B cell (primary cell): Measurements from ENCODE around the gene DOK7.

Experiments used
- CTCF ChIP-seq: fragments of 200-600 bp; IDR thresholded peaks from one replicate; pipeline ENCODE4 v1.8.0; 2022; ENCODE audit warnings: antibody characterized with exemption, mild to moderate bottlenecking
- EZH2 ChIP-seq: IDR thresholded peaks from 2 replicates; pipeline ENCODE4 v1.6.1; 2012; ENCODE audit warnings: borderline replicate concordance, low read depth, mild to moderate bottlenecking, moderate library complexity, low read length; ENCODE audit not compliant: insufficient read depth, poor library complexity, severe bottlenecking

GRCh38 chr4:3497095-3497494 is 34.0 kb downstream of the DOK7 start:
- no peak for TF ChIP-seq CTCF
- TF ChIP-seq EZH2 = no peak
